H1 (cell line): ENCODE measurements around the gene TFAP2A. TPM values are rescaled to one million over a fixed set of nuclear protein-coding genes. Genes with fewer than 3 reads are reported as not detected.
A peak's percentile ranks its signal among the peaks of the same experiment; 100 is the strongest.

Source experiments
- CTCF ChIA-PET: fragments of 300-600 bp; sonication (Branson Sonifier 250); formaldehyde crosslinking; loops from one replicate; lab custom pipeline; 2021; ENCODE audit not compliant: partially characterized antibody; lab: Charles Lee
- POLR2A ChIA-PET: fragments of 300-600 bp; sonication (Branson Sonifier 250); formaldehyde crosslinking; loops from one replicate; lab custom pipeline; 2021; ENCODE audit warnings: inconsistent platforms; ENCODE audit not compliant: partially characterized antibody; lab: Charles Lee
- DNase-seq, 2 experiments: peaks; one replicate each; pipeline versions ENCODE4 v3.0.0 to v3.0.0-alpha.2; 2010 to 2022; ENCODE audit warnings: low spot score in 2 of 2, low read depth in 1 of 2, mixed read lengths in 1 of 2
- FAIRE-seq: peaks from 2 replicates; lab custom pipeline; 2011; peaks lifted over from hg19 to GRCh38; lab: Jason Lieb, UNC
- H2AFZ ChIP-seq: 2 replicates; pipeline ENCODE4 v1.8.1; 2012; ENCODE audit warnings: low read length, inconsistent platforms
- H2AK5ac ChIP-seq: 2 replicates; pipeline ENCODE4 v1.6.1; 2013; ENCODE audit warnings: low read depth, low read length
- H2BK120ac ChIP-seq: replicated peaks from 2 replicates; pipeline ENCODE3; 2013; ENCODE audit warnings: low read depth, low read length, inconsistent platforms
- H2BK12ac ChIP-seq: 2 replicates; pipeline ENCODE4 v1.6.1; 2013; ENCODE audit warnings: low read depth, low read length
- H2BK15ac ChIP-seq: 2 replicates; pipeline ENCODE4 v1.6.1; 2013; ENCODE audit warnings: low read length
- H2BK20ac ChIP-seq: 2 replicates; pipeline ENCODE4 v1.6.1; 2013; ENCODE audit warnings: low read length
- H2BK5ac ChIP-seq: 2 replicates; pipeline ENCODE4 v1.6.1; 2013; ENCODE audit warnings: low read depth, low read length
- H3K14ac ChIP-seq: 2 replicates; pipeline ENCODE4 v1.6.1; 2013; ENCODE audit warnings: inconsistent platforms; ENCODE audit not compliant: insufficient read length
- H3K18ac ChIP-seq: 2 replicates; pipeline ENCODE4 v1.6.1; 2013; ENCODE audit warnings: low read length; ENCODE audit errors: extremely low read depth
- H3K23ac ChIP-seq: 2 replicates; pipeline ENCODE4 v1.6.1; 2013; ENCODE audit warnings: inconsistent platforms; ENCODE audit not compliant: insufficient read length
- H3K23me2 ChIP-seq: 2 replicates; pipeline ENCODE4 v1.6.1; 2013; ENCODE audit warnings: low read depth, low read length
- H3K27ac ChIP-seq: 2 replicates; pipeline ENCODE4 v1.6.1; 2011; ENCODE audit warnings: low read depth, low read length, inconsistent platforms
- H3K27me3 ChIP-seq, 4 experiments: replicated peaks in 1 of 4; 1 replicate in 1 of 4; 2 replicates in 3 of 4; pipeline versions ENCODE4 v1.6.1 to v1.8.1; 2011 to 2013; ENCODE audit warnings: low read length in 3 of 4, mild to moderate bottlenecking in 3 of 4, inconsistent platforms in 2 of 4, mixed read lengths in 2 of 4, moderate library complexity in 1 of 4; ENCODE audit not compliant: control insufficient read depth in 3 of 4, insufficient read depth in 3 of 4; ENCODE audit errors: extremely low read depth in 1 of 4
- H3K36me3 ChIP-seq, 4 experiments: 2 replicates each; pipeline versions ENCODE4 v1.6.1 to v1.8.1; 2011 to 2013; ENCODE audit warnings: mild to moderate bottlenecking in 4 of 4, low read length in 3 of 4, moderate library complexity in 2 of 4, control low read depth in 1 of 4, inconsistent platforms in 1 of 4; ENCODE audit not compliant: insufficient read depth in 4 of 4, control insufficient read depth in 2 of 4
- H3K4ac ChIP-seq: replicated peaks from 2 replicates; pipeline ENCODE3; 2013; ENCODE audit warnings: low read length, low read depth, mixed read lengths, inconsistent platforms; ENCODE audit not compliant: insufficient read length
- H3K4me1 ChIP-seq, 4 experiments: replicated peaks in 1 of 4; 1 replicate in 1 of 4; 2 replicates in 3 of 4; pipeline versions ENCODE4 v1.6.1 to v1.8.1; 2011 to 2013; ENCODE audit warnings: low read length in 3 of 4, inconsistent platforms in 2 of 4, mixed read lengths in 1 of 4; ENCODE audit not compliant: insufficient read depth in 4 of 4, control insufficient read depth in 3 of 4
- H3K4me2 ChIP-seq, 2 experiments: 2 replicates each; pipeline versions ENCODE4 v1.6.1 to v1.8.1; 2011 to 2013; ENCODE audit warnings: low read depth in 2 of 2, low read length in 2 of 2, control low read depth in 1 of 2, inconsistent platforms in 1 of 2, mild to moderate bottlenecking in 1 of 2; ENCODE audit not compliant: insufficient read depth in 1 of 2
- H3K4me3 ChIP-seq, 4 experiments: fragments of 200-600, 300-600 bp in 1 of 4; sonication (generic), shearing (Covaris generic), sonication (Bioruptor Twin) in 1 of 4; 2 replicates each; pipeline versions ENCODE4 v1.5.1 to v1.8.1; 2011 to 2016; ENCODE audit warnings: low read length in 4 of 4, low read depth in 3 of 4, control low read depth in 2 of 4, inconsistent platforms in 2 of 4, mild to moderate bottlenecking in 2 of 4, mixed read lengths in 1 of 4, moderate library complexity in 1 of 4; ENCODE audit not compliant: insufficient read depth in 2 of 4; ENCODE audit errors: extremely low read depth in 1 of 4
- H3K56ac ChIP-seq: replicated peaks from 2 replicates; pipeline ENCODE3; 2013; ENCODE audit warnings: low read depth, mild to moderate bottlenecking, mixed read lengths, low read length, inconsistent platforms; ENCODE audit not compliant: insufficient read length
- H3K79me1 ChIP-seq: 2 replicates; pipeline ENCODE4 v1.6.1; 2013; ENCODE audit warnings: low read depth, low read length, control low read depth
- H3K79me2 ChIP-seq, 2 experiments: 2 replicates each; pipeline versions ENCODE4 v1.6.1 to v1.8.1; 2012 to 2013; ENCODE audit warnings: low read length in 2 of 2, mild to moderate bottlenecking in 2 of 2, inconsistent platforms in 1 of 2; ENCODE audit not compliant: insufficient read depth in 2 of 2, control insufficient read depth in 1 of 2
- H3K9ac ChIP-seq, 4 experiments: replicated peaks in 1 of 4; 1 replicate in 1 of 4; 2 replicates in 3 of 4; pipeline versions ENCODE4 v1.6.1 to v1.8.1; 2011 to 2013; ENCODE audit warnings: low read depth in 3 of 4, low read length in 3 of 4, control low read depth in 2 of 4, mild to moderate bottlenecking in 2 of 4, moderate library complexity in 2 of 4, inconsistent platforms in 1 of 4; ENCODE audit errors: extremely low read depth in 1 of 4
- H3K9me3 ChIP-seq, 2 experiments: 2 replicates each; pipeline versions ENCODE4 v1.6.1 to v1.8.1; 2012 to 2013; ENCODE audit warnings: mild to moderate bottlenecking in 2 of 2, moderate library complexity in 2 of 2, control low read depth in 1 of 2, inconsistent platforms in 1 of 2, low read depth in 1 of 2, low read length in 1 of 2, mixed read lengths in 1 of 2; ENCODE audit not compliant: insufficient read depth in 2 of 2
- H4K20me1 ChIP-seq, 2 experiments: replicated peaks in 1 of 2; 2 replicates each; pipeline versions ENCODE3 to v1.8.1; 2011 to 2013; ENCODE audit warnings: inconsistent platforms in 2 of 2, low read length in 2 of 2, mild to moderate bottlenecking in 1 of 2; ENCODE audit not compliant: insufficient read depth in 2 of 2, control insufficient read depth in 1 of 2
- H4K5ac ChIP-seq: 2 replicates; pipeline ENCODE4 v1.6.1; 2013; ENCODE audit warnings: low read length, low read depth, mixed read lengths, inconsistent platforms; ENCODE audit not compliant: insufficient read length
- H4K8ac ChIP-seq: 2 replicates; pipeline ENCODE4 v1.8.0; 2013; ENCODE audit warnings: mild to moderate bottlenecking, moderate library complexity, low read length, inconsistent platforms; ENCODE audit not compliant: insufficient read depth; ENCODE audit errors: extremely low read depth
- H4K91ac ChIP-seq: replicated peaks from 2 replicates; pipeline ENCODE3; 2013; ENCODE audit warnings: low read length, mixed read lengths, inconsistent platforms; ENCODE audit not compliant: insufficient read length
- BACH1 ChIP-seq: IDR thresholded peaks from 2 replicates; pipeline ENCODE4 v1.6.1; 2012; ENCODE audit warnings: low read length, improper control_type of control experiment
- CBX5 ChIP-seq: fragments of 300-800, 300-1000 bp; sonication (generic); IDR thresholded peaks from 2 replicates; pipeline ENCODE4 v1.7.1; 2016; ENCODE audit warnings: antibody characterized with exemption, low read length, low read depth
- CREB1 ChIP-seq: IDR thresholded peaks from 2 replicates; pipeline ENCODE4 v1.6.1; 2012; ENCODE audit warnings: inconsistent platforms
- EP300 ChIP-seq, 2 experiments: IDR thresholded peaks; 1 replicate in 1 of 2; 2 replicates in 1 of 2; pipeline ENCODE4 v1.6.1; 2011 to 2012; ENCODE audit warnings: low read depth in 2 of 2, low read length in 2 of 2, mild to moderate bottlenecking in 2 of 2, borderline replicate concordance in 1 of 2, inconsistent platforms in 1 of 2, moderate library complexity in 1 of 2
- FOSL1 ChIP-seq: IDR thresholded peaks from 2 replicates; pipeline ENCODE4 v1.6.1; 2011; ENCODE audit warnings: mild to moderate bottlenecking, low read depth, low read length, moderate library complexity; ENCODE audit not compliant: insufficient read depth
- HDAC6 ChIP-seq: IDR thresholded peaks from one replicate; pipeline ENCODE4 v1.7.1; 2012; ENCODE audit warnings: low read depth, mild to moderate bottlenecking, inconsistent platforms, low read length, moderate library complexity
- KDM5A ChIP-seq: fragments of 200-600 bp; IDR thresholded peaks from 2 replicates; pipeline ENCODE4 v1.7.1; 2012; ENCODE audit warnings: mild to moderate bottlenecking, low read length, inconsistent platforms, mixed read lengths
- NRF1 ChIP-seq: IDR thresholded peaks from 2 replicates; pipeline ENCODE4 v1.6.1; 2011; ENCODE audit warnings: mild to moderate bottlenecking, low read depth, low read length, improper control_type of control experiment
- RBBP5 ChIP-seq: IDR thresholded peaks from 2 replicates; pipeline ENCODE4 v1.7.1; 2012; ENCODE audit warnings: low read depth, mild to moderate bottlenecking, inconsistent platforms, low read length, moderate library complexity, borderline replicate concordance
- SIN3A ChIP-seq, 2 experiments: IDR thresholded peaks in 1 of 2; conservative IDR thresholded peaks in 1 of 2; 2 replicates each; pipeline ENCODE4 v1.6.1; 2011 to 2012; ENCODE audit warnings: low read length in 2 of 2, improper control_type of control experiment in 1 of 2, low read depth in 1 of 2, mild to moderate bottlenecking in 1 of 2
- SUZ12 ChIP-seq: fragments of 200-600 bp; sonication (generic); IDR thresholded peaks from 2 replicates; pipeline ENCODE4 v1.6.1; 2012; ENCODE audit warnings: mild to moderate bottlenecking, inconsistent platforms, low read length, moderate library complexity, mixed read lengths
- WGBS, 2 experiments: shearing (Covaris generic) in 1 of 2; methylation state at CpG; one replicate each; pipeline versions ENCODE4 v1.1.6 to v1.1.7; 2013 to 2015; ENCODE audit warnings: low lambda C conversion rate in 2 of 2, mixed read lengths in 2 of 2, inconsistent platforms in 1 of 2, low coverage in 1 of 2, missing lambda C conversion rate in 1 of 2; ENCODE audit not compliant: insufficient replicate concordance in 2 of 2, insufficient coverage in 1 of 2, insufficient read length in 1 of 2; ENCODE audit errors: extremely low coverage in 1 of 2, missing lambda C conversion rate in 1 of 2; 5-methylcytosine and 5-hydroxymethylcytosine counted together
- polyA plus RNA-seq, 7 experiments: library from polyadenylated mRNA; depleted of rRNA in 3 of 7; stranded (reverse) in 5 of 7; unstranded in 2 of 7; fragments of >200 nt in 5 of 7; fragments of 200-250 nt in 2 of 7; gene quantifications; 1 replicate in 5 of 7; 2 replicates in 1 of 7; 4 replicates in 1 of 7; pipeline versions ENCODE4 v1.2.1 to v1.2.3, GENCODE V29; 2011 to 2013; ENCODE audit warnings: missing spikeins in 2 of 7, mixed read lengths in 2 of 7
- total RNA-seq: library from RNA; stranded (reverse); fragmentation: NEBNext Ultra II Directional; extraction: Animal tissue kit (Norgen Biotek cat#: 25700); gene quantifications from 2 replicates; pipeline ENCODE4 v1.2.1, GENCODE V29; 2021

The TFAP2A gene
- total and polyA plus RNA-seq, 2 of the 8 experiments (the other 6 are each of a cell fraction or from before 2014, with no cell fraction given), result 0.23 TPM; not detected in 1

DNA sequence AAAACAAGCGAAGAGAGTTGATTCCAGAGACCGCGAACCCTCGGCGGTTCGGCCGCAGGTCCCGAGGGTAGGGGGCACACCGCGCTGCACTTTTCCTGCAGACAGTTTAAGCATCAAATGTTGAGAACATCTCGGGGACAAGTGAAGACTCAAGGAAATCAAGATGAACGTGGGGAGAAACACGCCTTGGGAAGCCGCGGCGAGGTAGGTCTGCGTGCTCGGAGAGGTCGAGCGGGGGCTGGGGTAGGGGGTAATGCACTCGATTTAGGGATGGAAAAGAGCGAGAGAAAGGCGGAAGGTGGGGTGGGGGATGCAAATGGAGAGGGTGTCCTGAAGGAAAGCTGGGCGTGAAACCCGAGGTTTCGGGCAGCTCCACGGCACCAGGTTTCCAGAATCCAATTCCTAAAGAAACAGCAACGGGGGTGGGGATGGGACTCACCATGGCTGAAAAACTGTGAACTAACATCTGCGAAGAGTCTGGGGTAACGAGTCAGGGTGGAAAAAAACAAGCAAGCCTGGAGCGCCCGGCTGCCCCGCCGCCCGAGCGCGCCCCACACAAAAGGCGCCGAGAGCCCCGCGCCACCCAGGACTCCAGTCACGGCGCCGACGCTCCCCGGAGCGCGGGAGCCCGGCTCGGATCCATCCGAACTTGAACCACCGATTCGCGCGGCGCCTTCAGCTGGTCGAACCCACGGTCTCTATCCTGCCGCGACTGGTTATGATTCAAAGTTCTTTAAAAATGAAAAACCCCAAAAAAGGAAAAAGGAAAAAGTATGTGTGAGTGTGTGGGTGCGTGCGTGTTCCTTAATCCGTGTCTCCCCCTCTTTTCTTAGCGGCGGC is 3.5 kb downstream of the TFAP2A start:
- POLR2A ChIA-PET, result interaction anchor here (0.6 to 1.3 kb wide), 3 partner anchors 14 to 22 kb away, joined by 3 to 5 read pairs (median 3); no protein-coding TSS in a partner anchor
- peaks cover 9 to 17% of the 10 kb centered on the region in 2 experiments for H4K20me1 ChIP-seq
- H3K23ac ChIP-seq, result no peak overlapping the region
- no peak overlapping the region for H4K8ac ChIP-seq
- FAIRE-seq (no peak), DNase-seq (peak in 1 of 2 experiments; percentile 71)
- no peak overlapping the region for H3K27ac ChIP-seq
- no peak overlapping the region; the same call in 1 of the 2 replicates for H2BK5ac ChIP-seq
- H3K9me3 ChIP-seq, result no peaks in the 10 kb centered on the region; a peak in 1 of 4 replicates
- peaks cover 8% of the 10 kb centered on the region; the same call in 1 of the 2 replicates for H3K23me2 ChIP-seq
- H3K14ac ChIP-seq, result no peak overlapping the region
- H4K5ac ChIP-seq, result no peak overlapping the region
- no peaks in the 10 kb centered on the region for H3K79me2 ChIP-seq
- H2AK5ac ChIP-seq, result no peak overlapping the region
- H3K9ac ChIP-seq, result no peak overlapping the region
- H2BK20ac ChIP-seq, result peak overlapping the region; percentile 32; the same call in 1 of the 2 replicates
- H3K18ac ChIP-seq, result peak overlapping the region; percentile 63
- H3K4me3 ChIP-seq, result peak overlapping the region; percentile 18 to 58 (median 40); a peak in 7 of 8 replicates
- H2BK15ac ChIP-seq, result no peak overlapping the region; the same call in 1 of the 2 replicates
- no peaks in the 10 kb centered on the region; a peak in 1 of 8 replicates for H3K36me3 ChIP-seq
- H2BK120ac ChIP-seq, result no peak overlapping the region
- H3K79me1 ChIP-seq, result no peaks in the 10 kb centered on the region
- H3K56ac ChIP-seq, result no peak overlapping the region
- WGBS, 2 experiments, result 0% methylated on average over 63 of the region's 65 CpGs; no CpG with 5 or more reads in 1 of the 2 experiments
- CTCF ChIA-PET, result interaction anchor here (8.7 to 21.9 kb wide), 2 partner anchors 12 to 28 kb away, joined by 135 to 365 read pairs; no protein-coding TSS in a partner anchor
- H3K27me3 ChIP-seq, result peaks cover 71 to 98% (median 90%) of the 10 kb centered on the region in 4 experiments
- H4K91ac ChIP-seq, result no peak overlapping the region
- H3K4ac ChIP-seq, result no peak overlapping the region
- peak overlapping the region; percentile 63 to 84 for H3K4me2 ChIP-seq
- no peak overlapping the region for H2AFZ ChIP-seq
- H3K4me1 ChIP-seq, result peaks cover 4 to 32% (median 24%) of the 10 kb centered on the region in 4 experiments
- peak overlapping the region; percentile 82; the same call in 1 of the 2 replicates for H2BK12ac ChIP-seq
- TF ChIP-seq EP300 (IDR thresholded peaks at IDR 0.05; ENCODE audit: borderline replicate concordance in 1 of 2, low read depth in 2 of 2, low read length in 2 of 2) (no peak), FOSL1 (no peak), HDAC6 (no peak), SUZ12 (peak; percentile 42; the same call in 1 of the 2 replicates), NRF1 (no peak), RBBP5 (no peak; the same call in 1 of the 2 replicates), BACH1 (no peak), SIN3A (conservative IDR thresholded peaks at IDR 0.05 in 1 of 2, IDR thresholded peaks at IDR 0.05 in 1 of 2; ENCODE audit: low read depth in 1 of 2, low read length in 2 of 2) (no peak), CREB1 (no peak), CBX5 (no peak), KDM5A (no peak)
